H1 (cell line): ENCODE results near the gene LRBA. TPM values are rescaled to one million over a fixed set of nuclear protein-coding genes. Genes with fewer than 3 reads are reported as not detected.

ENCODE experiments used
- CTCF ChIA-PET: fragments of 300-600 bp; sonication (Branson Sonifier 250); formaldehyde crosslinking; loops from one replicate; lab custom pipeline; 2021; ENCODE audit not compliant: partially characterized antibody; lab: Charles Lee
- POLR2A ChIA-PET: fragments of 300-600 bp; sonication (Branson Sonifier 250); formaldehyde crosslinking; loops from one replicate; lab custom pipeline; 2021; ENCODE audit warnings: inconsistent platforms; ENCODE audit not compliant: partially characterized antibody; lab: Charles Lee
- DNase-seq, 2 experiments: peaks; one replicate each; pipeline versions ENCODE4 v3.0.0 to v3.0.0-alpha.2; 2010 to 2022; ENCODE audit warnings: low spot score in 2 of 2, low read depth in 1 of 2, mixed read lengths in 1 of 2
- FAIRE-seq: peaks from 2 replicates; lab custom pipeline; 2011; peaks lifted over from hg19 to GRCh38; lab: Jason Lieb, UNC
- H2AFZ ChIP-seq: 2 replicates; pipeline ENCODE4 v1.8.1; 2012; ENCODE audit warnings: low read length, inconsistent platforms
- H2AK5ac ChIP-seq: 2 replicates; pipeline ENCODE4 v1.6.1; 2013; ENCODE audit warnings: low read depth, low read length
- H2BK120ac ChIP-seq: replicated peaks from 2 replicates; pipeline ENCODE3; 2013; ENCODE audit warnings: low read depth, low read length, inconsistent platforms
- H2BK12ac ChIP-seq: 2 replicates; pipeline ENCODE4 v1.6.1; 2013; ENCODE audit warnings: low read depth, low read length
- H2BK15ac ChIP-seq: 2 replicates; pipeline ENCODE4 v1.6.1; 2013; ENCODE audit warnings: low read length
- H2BK20ac ChIP-seq: 2 replicates; pipeline ENCODE4 v1.6.1; 2013; ENCODE audit warnings: low read length
- H2BK5ac ChIP-seq: 2 replicates; pipeline ENCODE4 v1.6.1; 2013; ENCODE audit warnings: low read depth, low read length
- H3K14ac ChIP-seq: 2 replicates; pipeline ENCODE4 v1.6.1; 2013; ENCODE audit warnings: inconsistent platforms; ENCODE audit not compliant: insufficient read length
- H3K18ac ChIP-seq: 2 replicates; pipeline ENCODE4 v1.6.1; 2013; ENCODE audit warnings: low read length; ENCODE audit errors: extremely low read depth
- H3K23ac ChIP-seq: 2 replicates; pipeline ENCODE4 v1.6.1; 2013; ENCODE audit warnings: inconsistent platforms; ENCODE audit not compliant: insufficient read length
- H3K23me2 ChIP-seq: 2 replicates; pipeline ENCODE4 v1.6.1; 2013; ENCODE audit warnings: low read depth, low read length
- H3K27ac ChIP-seq: 2 replicates; pipeline ENCODE4 v1.6.1; 2011; ENCODE audit warnings: low read depth, low read length, inconsistent platforms
- H3K27me3 ChIP-seq, 4 experiments: replicated peaks in 1 of 4; 1 replicate in 1 of 4; 2 replicates in 3 of 4; pipeline versions ENCODE4 v1.6.1 to v1.8.1; 2011 to 2013; ENCODE audit warnings: low read length in 3 of 4, mild to moderate bottlenecking in 3 of 4, inconsistent platforms in 2 of 4, mixed read lengths in 2 of 4, moderate library complexity in 1 of 4; ENCODE audit not compliant: control insufficient read depth in 3 of 4, insufficient read depth in 3 of 4; ENCODE audit errors: extremely low read depth in 1 of 4
- H3K36me3 ChIP-seq, 4 experiments: 2 replicates each; pipeline versions ENCODE4 v1.6.1 to v1.8.1; 2011 to 2013; ENCODE audit warnings: mild to moderate bottlenecking in 4 of 4, low read length in 3 of 4, moderate library complexity in 2 of 4, control low read depth in 1 of 4, inconsistent platforms in 1 of 4; ENCODE audit not compliant: insufficient read depth in 4 of 4, control insufficient read depth in 2 of 4
- H3K4ac ChIP-seq: replicated peaks from 2 replicates; pipeline ENCODE3; 2013; ENCODE audit warnings: low read length, low read depth, mixed read lengths, inconsistent platforms; ENCODE audit not compliant: insufficient read length
- H3K4me1 ChIP-seq, 4 experiments: replicated peaks in 1 of 4; 1 replicate in 1 of 4; 2 replicates in 3 of 4; pipeline versions ENCODE4 v1.6.1 to v1.8.1; 2011 to 2013; ENCODE audit warnings: low read length in 3 of 4, inconsistent platforms in 2 of 4, mixed read lengths in 1 of 4; ENCODE audit not compliant: insufficient read depth in 4 of 4, control insufficient read depth in 3 of 4
- H3K4me2 ChIP-seq, 2 experiments: 2 replicates each; pipeline versions ENCODE4 v1.6.1 to v1.8.1; 2011 to 2013; ENCODE audit warnings: low read depth in 2 of 2, low read length in 2 of 2, control low read depth in 1 of 2, inconsistent platforms in 1 of 2, mild to moderate bottlenecking in 1 of 2; ENCODE audit not compliant: insufficient read depth in 1 of 2
- H3K4me3 ChIP-seq, 4 experiments: fragments of 200-600, 300-600 bp in 1 of 4; sonication (generic), shearing (Covaris generic), sonication (Bioruptor Twin) in 1 of 4; 2 replicates each; pipeline versions ENCODE4 v1.5.1 to v1.8.1; 2011 to 2016; ENCODE audit warnings: low read length in 4 of 4, low read depth in 3 of 4, control low read depth in 2 of 4, inconsistent platforms in 2 of 4, mild to moderate bottlenecking in 2 of 4, mixed read lengths in 1 of 4, moderate library complexity in 1 of 4; ENCODE audit not compliant: insufficient read depth in 2 of 4; ENCODE audit errors: extremely low read depth in 1 of 4
- H3K56ac ChIP-seq: replicated peaks from 2 replicates; pipeline ENCODE3; 2013; ENCODE audit warnings: low read depth, mild to moderate bottlenecking, mixed read lengths, low read length, inconsistent platforms; ENCODE audit not compliant: insufficient read length
- H3K79me1 ChIP-seq: 2 replicates; pipeline ENCODE4 v1.6.1; 2013; ENCODE audit warnings: low read depth, low read length, control low read depth
- H3K79me2 ChIP-seq, 2 experiments: 2 replicates each; pipeline versions ENCODE4 v1.6.1 to v1.8.1; 2012 to 2013; ENCODE audit warnings: low read length in 2 of 2, mild to moderate bottlenecking in 2 of 2, inconsistent platforms in 1 of 2; ENCODE audit not compliant: insufficient read depth in 2 of 2, control insufficient read depth in 1 of 2
- H3K9ac ChIP-seq, 4 experiments: replicated peaks in 1 of 4; 1 replicate in 1 of 4; 2 replicates in 3 of 4; pipeline versions ENCODE4 v1.6.1 to v1.8.1; 2011 to 2013; ENCODE audit warnings: low read depth in 3 of 4, low read length in 3 of 4, control low read depth in 2 of 4, mild to moderate bottlenecking in 2 of 4, moderate library complexity in 2 of 4, inconsistent platforms in 1 of 4; ENCODE audit errors: extremely low read depth in 1 of 4
- H3K9me3 ChIP-seq, 2 experiments: 2 replicates each; pipeline versions ENCODE4 v1.6.1 to v1.8.1; 2012 to 2013; ENCODE audit warnings: mild to moderate bottlenecking in 2 of 2, moderate library complexity in 2 of 2, control low read depth in 1 of 2, inconsistent platforms in 1 of 2, low read depth in 1 of 2, low read length in 1 of 2, mixed read lengths in 1 of 2; ENCODE audit not compliant: insufficient read depth in 2 of 2
- H4K20me1 ChIP-seq, 2 experiments: replicated peaks in 1 of 2; 2 replicates each; pipeline versions ENCODE3 to v1.8.1; 2011 to 2013; ENCODE audit warnings: inconsistent platforms in 2 of 2, low read length in 2 of 2, mild to moderate bottlenecking in 1 of 2; ENCODE audit not compliant: insufficient read depth in 2 of 2, control insufficient read depth in 1 of 2
- H4K5ac ChIP-seq: 2 replicates; pipeline ENCODE4 v1.6.1; 2013; ENCODE audit warnings: low read length, low read depth, mixed read lengths, inconsistent platforms; ENCODE audit not compliant: insufficient read length
- H4K8ac ChIP-seq: 2 replicates; pipeline ENCODE4 v1.8.0; 2013; ENCODE audit warnings: mild to moderate bottlenecking, moderate library complexity, low read length, inconsistent platforms; ENCODE audit not compliant: insufficient read depth; ENCODE audit errors: extremely low read depth
- H4K91ac ChIP-seq: replicated peaks from 2 replicates; pipeline ENCODE3; 2013; ENCODE audit warnings: low read length, mixed read lengths, inconsistent platforms; ENCODE audit not compliant: insufficient read length
- ATF3 ChIP-seq: IDR thresholded peaks from 2 replicates; pipeline ENCODE4 v1.6.1; 2011; ENCODE audit warnings: low read depth, mild to moderate bottlenecking, low read length; ENCODE audit not compliant: insufficient read depth
- JUN ChIP-seq: IDR thresholded peaks from 2 replicates; pipeline ENCODE4 v1.6.1; 2011; ENCODE audit warnings: low read depth, mild to moderate bottlenecking, improper control_type of control experiment, low read length
- JUND ChIP-seq: IDR thresholded peaks from 2 replicates; pipeline ENCODE4 v1.6.1; 2011; ENCODE audit warnings: mild to moderate bottlenecking, improper control_type of control experiment, low read length
- SAP30 ChIP-seq: fragments of 300-600 bp; sonication (generic); IDR thresholded peaks from 2 replicates; pipeline ENCODE4 v1.7.1; 2012; ENCODE audit warnings: low read length, moderate library complexity, mild to moderate bottlenecking, inconsistent platforms; ENCODE audit not compliant: insufficient read depth, insufficient replicate concordance
- WGBS, 2 experiments: shearing (Covaris generic) in 1 of 2; methylation state at CpG; one replicate each; pipeline versions ENCODE4 v1.1.6 to v1.1.7; 2013 to 2015; ENCODE audit warnings: low lambda C conversion rate in 2 of 2, mixed read lengths in 2 of 2, inconsistent platforms in 1 of 2, low coverage in 1 of 2, missing lambda C conversion rate in 1 of 2; ENCODE audit not compliant: insufficient replicate concordance in 2 of 2, insufficient coverage in 1 of 2, insufficient read length in 1 of 2; ENCODE audit errors: extremely low coverage in 1 of 2, missing lambda C conversion rate in 1 of 2; 5-methylcytosine and 5-hydroxymethylcytosine counted together
- polyA plus RNA-seq, 7 experiments: library from polyadenylated mRNA; depleted of rRNA in 3 of 7; stranded (reverse) in 5 of 7; unstranded in 2 of 7; fragments of >200 nt in 5 of 7; fragments of 200-250 nt in 2 of 7; gene quantifications; 1 replicate in 5 of 7; 2 replicates in 1 of 7; 4 replicates in 1 of 7; pipeline versions ENCODE4 v1.2.1 to v1.2.3, GENCODE V29; 2011 to 2013; ENCODE audit warnings: missing spikeins in 2 of 7, mixed read lengths in 2 of 7
- total RNA-seq: library from RNA; stranded (reverse); fragmentation: NEBNext Ultra II Directional; extraction: Animal tissue kit (Norgen Biotek cat#: 25700); gene quantifications from 2 replicates; pipeline ENCODE4 v1.2.1, GENCODE V29; 2021

The LRBA gene
- total and polyA plus RNA-seq, 2 of the 8 experiments (the other 6 are each of a cell fraction or from before 2014, with no cell fraction given): 54.6 to 83.2 TPM

- H3K23ac ChIP-seq: no peak overlapping the region
- H4K8ac ChIP-seq: no peak overlapping the region
- H4K91ac ChIP-seq: no peak overlapping the region
- no peak overlapping the region for H3K9ac ChIP-seq
- H2BK12ac ChIP-seq: no peak overlapping the region
- no peak overlapping the region for H4K5ac ChIP-seq
- no peak overlapping the region for H2BK20ac ChIP-seq
- POLR2A ChIA-PET: no interaction called here
- H3K23me2 ChIP-seq: no peaks in the 10 kb centered on the region
- no peak overlapping the region for H2AK5ac ChIP-seq
- H3K4me3 ChIP-seq: no peak overlapping the region
- peaks cover 2% of the 10 kb centered on the region in 2 experiments for H4K20me1 ChIP-seq
- no peak overlapping the region for H3K4ac ChIP-seq
- no peak overlapping the region for H3K18ac ChIP-seq
- no peak overlapping the region for H3K4me2 ChIP-seq
- no peak for DNase-seq
- H3K14ac ChIP-seq: no peak overlapping the region
- no peaks in the 10 kb centered on the region for H3K79me2 ChIP-seq
- TF ChIP-seq ATF3: no peak
- TF ChIP-seq SAP30: no peak
- TF ChIP-seq JUND: no peak
- TF ChIP-seq JUN: no peak
- H3K36me3 ChIP-seq: no peaks in the 10 kb centered on the region
- no peak overlapping the region for H2AFZ ChIP-seq
- CTCF ChIA-PET: no interaction called here
- no peaks in the 10 kb centered on the region for H3K27me3 ChIP-seq
- H2BK5ac ChIP-seq: no peak overlapping the region
- no peak overlapping the region for H2BK15ac ChIP-seq
- no peak overlapping the region for H3K56ac ChIP-seq
- H2BK120ac ChIP-seq: no peak overlapping the region
- peaks cover 0 to under 1% (median under 1%) of the 10 kb centered on the region in 4 experiments; a peak in 2 of 7 replicates for H3K4me1 ChIP-seq
- H3K9me3 ChIP-seq: no peaks in the 10 kb centered on the region
- H3K79me1 ChIP-seq: no peaks in the 10 kb centered on the region
- H3K27ac ChIP-seq: no peak overlapping the region
- no peak for FAIRE-seq
- 94% methylated on average over 1 of the region's 1 CpG; no CpG with 5 or more reads in 1 of the 2 experiments for WGBS, 2 experiments
Observed at GRCh38 chr4:150573534-150573933, 441.6 kb downstream of the LRBA start.
